ENCODE data around the gene HLA-DMB. TPM values are rescaled to one million over a fixed set of nuclear protein-coding genes. Genes with fewer than 3 reads are reported as not detected.

Gene HLA-DMB
- total RNA-seq, 1 experiment from 2014 or later = 0.34 TPM

DNA sequence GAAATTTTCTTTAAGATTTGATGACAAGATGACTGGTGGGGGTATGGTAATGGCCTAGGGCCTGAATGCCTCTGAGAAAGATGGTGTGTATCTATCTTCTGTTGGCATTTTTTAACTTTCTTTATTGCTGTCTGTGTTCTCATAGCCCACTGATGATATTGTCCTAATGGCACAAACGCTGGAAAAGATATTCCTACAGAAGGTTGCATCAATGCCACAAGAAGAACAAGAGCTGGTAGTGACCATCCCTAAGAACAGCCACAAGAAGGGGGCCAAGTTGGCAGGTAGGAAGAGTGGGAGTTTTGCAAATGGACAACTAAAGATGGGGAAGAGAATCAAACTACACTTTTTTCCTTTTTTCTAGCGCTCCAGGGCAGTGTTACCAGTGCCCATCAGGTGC lies 35.1 kb upstream of the HLA-DMB start:
- Histone ChIP-seq H3K27ac (ENCODE audit: low read depth, low read length, poor library complexity, severe bottlenecking) (no peak overlapping the region), H3K4me3 (ENCODE audit: low read depth, low read length, poor library complexity, severe bottlenecking) (peak overlapping the region; percentile 94), H3K36me3 (ENCODE audit: insufficient read depth, low read length, poor library complexity, severe bottlenecking) (peaks cover 88% of the 10 kb centered on the region), H3K27me3 (replicated peaks; ENCODE audit: insufficient read depth, low read depth, low read length, poor library complexity) (no peaks in the 10 kb centered on the region), H3K4me1 (ENCODE audit: insufficient read depth, low read length, poor library complexity, severe bottlenecking) (peaks cover 17% of the 10 kb centered on the region), H3K9me3 (ENCODE audit: low read depth, low read length, poor library complexity, severe bottlenecking) (no peaks in the 10 kb centered on the region)
- DNase-seq (ENCODE audit: low spot score) = no peak
- intact Hi-C loops (cut with micrococcal nuclease; ENCODE audit: unreplicated experiment) = loop anchor here (10.0 kb wide), 1 partner anchor 449 kb away; the partner anchor contains the start of gene SYNGAP1
- ChIA-PET CTCF (interaction anchor here (0.6 kb wide), 1 partner anchor 44 kb away, joined by 3 read pairs; no protein-coding TSS in a partner anchor), POLR2A (ENCODE audit: low non-redundant PET) (no interaction called here)
- no TSS peak for BruUV-seq (replicated peaks)
- no peak for TF ChIP-seq EZH2 (IDR thresholded peaks at IDR 0.05; ENCODE audit: borderline replicate concordance, low read depth, low read length, poor library complexity, severe bottlenecking)
- no peak for TF ChIP-seq CTCF (conservative IDR thresholded peaks at IDR 0.05; ENCODE audit: low read depth, low read length)

- Histone ChIP-seq H3K36me3 (ENCODE audit: insufficient read depth, low read length, poor library complexity, severe bottlenecking) (peaks cover 76% of the 10 kb centered on the region), H3K4me1 (ENCODE audit: insufficient read depth, low read length, poor library complexity, severe bottlenecking) (peaks cover 17% of the 10 kb centered on the region), H3K9me3 (ENCODE audit: low read depth, low read length, poor library complexity, severe bottlenecking) (no peaks in the 10 kb centered on the region), H3K4me3 (ENCODE audit: low read depth, low read length, poor library complexity, severe bottlenecking) (peak overlapping the region; percentile 94), H3K27ac (ENCODE audit: low read depth, low read length, poor library complexity, severe bottlenecking) (peak overlapping the region; percentile 1), H3K27me3 (replicated peaks; ENCODE audit: insufficient read depth, low read depth, low read length, poor library complexity) (no peaks in the 10 kb centered on the region)
- DNase-seq (ENCODE audit: low spot score) = peak; percentile 30
- ChIA-PET POLR2A (ENCODE audit: low non-redundant PET) (interaction anchor here (0.6 kb wide), 1 partner anchor 90 kb away, joined by 24 read pairs; no protein-coding TSS in a partner anchor), CTCF (interaction anchor here (1.5 kb wide), 2 partner anchors 10 to 41 kb away, joined by 4 read pairs; no protein-coding TSS in a partner anchor)
- TF ChIP-seq CTCF (conservative IDR thresholded peaks at IDR 0.05; ENCODE audit: low read depth, low read length) (no peak), EZH2 (IDR thresholded peaks at IDR 0.05; ENCODE audit: borderline replicate concordance, low read depth, low read length, poor library complexity, severe bottlenecking) (no peak)
- intact Hi-C loops (cut with micrococcal nuclease; ENCODE audit: unreplicated experiment) = loop anchor here (10.0 kb wide), 1 partner anchor 450 kb away; the partner anchor contains the start of gene SYNGAP1
- BruUV-seq (replicated peaks) = no TSS peak
Measured at GRCh38 chr6:32974541-32975308, 33.9 kb upstream of the HLA-DMB start.

- Histone ChIP-seq H3K27me3 (replicated peaks; ENCODE audit: insufficient read depth, low read depth, low read length, poor library complexity) (no peaks in the 10 kb centered on the region), H3K36me3 (ENCODE audit: insufficient read depth, low read length, poor library complexity, severe bottlenecking) (peaks cover 69% of the 10 kb centered on the region), H3K9me3 (ENCODE audit: low read depth, low read length, poor library complexity, severe bottlenecking) (no peaks in the 10 kb centered on the region), H3K27ac (ENCODE audit: low read depth, low read length, poor library complexity, severe bottlenecking) (no peak overlapping the region), H3K4me3 (ENCODE audit: low read depth, low read length, poor library complexity, severe bottlenecking) (peak overlapping the region; percentile 94), H3K4me1 (ENCODE audit: insufficient read depth, low read length, poor library complexity, severe bottlenecking) (peaks cover 25% of the 10 kb centered on the region)
- ChIA-PET CTCF (interaction anchor here (1.5 kb wide), 2 partner anchors 11 to 41 kb away, joined by 4 read pairs; no protein-coding TSS in a partner anchor), POLR2A (ENCODE audit: low non-redundant PET) (no interaction called here)
- peak; percentile 71 for DNase-seq (ENCODE audit: low spot score)
- intact Hi-C loops (cut with micrococcal nuclease; ENCODE audit: unreplicated experiment) = loop anchor here (10.0 kb wide), 1 partner anchor 451 kb away; the partner anchor contains the start of gene SYNGAP1
- TF ChIP-seq CTCF (conservative IDR thresholded peaks at IDR 0.05; ENCODE audit: low read depth, low read length) (no peak), EZH2 (IDR thresholded peaks at IDR 0.05; ENCODE audit: borderline replicate concordance, low read depth, low read length, poor library complexity, severe bottlenecking) (no peak)
- BruUV-seq (replicated peaks) = TSS peak; percentile 32
Measured at GRCh38 chr6:32974016-32974333, 33.1 kb upstream of the HLA-DMB start.
